Measurements from ENCODE around the gene ADCY5.

Gene ADCY5

DNA sequence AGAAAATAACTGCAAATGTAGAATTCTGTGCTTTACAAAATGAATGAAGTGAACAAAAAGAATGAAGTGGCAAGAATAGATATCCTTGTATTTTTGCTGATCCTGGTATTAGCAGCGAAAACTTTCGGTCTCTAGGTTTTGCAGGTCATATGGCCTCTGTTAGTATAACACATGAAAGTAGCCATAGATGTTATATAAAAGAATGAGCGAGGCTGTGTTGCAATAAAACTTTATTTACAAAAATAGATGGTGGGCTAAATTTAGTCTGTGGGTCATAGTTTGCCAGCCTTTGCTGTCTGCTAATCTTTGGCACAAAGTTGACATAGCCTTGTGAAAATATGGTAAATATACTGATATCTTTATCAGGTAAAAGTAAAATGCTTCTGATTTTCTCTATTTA is 212.0 kb downstream of the ADCY5 start:
- H3K4me3 ChIP-seq (replicated peaks; ENCODE audit: low read depth, low read length): no peak overlapping the region
- TF ChIP-seq, protein P1, sequence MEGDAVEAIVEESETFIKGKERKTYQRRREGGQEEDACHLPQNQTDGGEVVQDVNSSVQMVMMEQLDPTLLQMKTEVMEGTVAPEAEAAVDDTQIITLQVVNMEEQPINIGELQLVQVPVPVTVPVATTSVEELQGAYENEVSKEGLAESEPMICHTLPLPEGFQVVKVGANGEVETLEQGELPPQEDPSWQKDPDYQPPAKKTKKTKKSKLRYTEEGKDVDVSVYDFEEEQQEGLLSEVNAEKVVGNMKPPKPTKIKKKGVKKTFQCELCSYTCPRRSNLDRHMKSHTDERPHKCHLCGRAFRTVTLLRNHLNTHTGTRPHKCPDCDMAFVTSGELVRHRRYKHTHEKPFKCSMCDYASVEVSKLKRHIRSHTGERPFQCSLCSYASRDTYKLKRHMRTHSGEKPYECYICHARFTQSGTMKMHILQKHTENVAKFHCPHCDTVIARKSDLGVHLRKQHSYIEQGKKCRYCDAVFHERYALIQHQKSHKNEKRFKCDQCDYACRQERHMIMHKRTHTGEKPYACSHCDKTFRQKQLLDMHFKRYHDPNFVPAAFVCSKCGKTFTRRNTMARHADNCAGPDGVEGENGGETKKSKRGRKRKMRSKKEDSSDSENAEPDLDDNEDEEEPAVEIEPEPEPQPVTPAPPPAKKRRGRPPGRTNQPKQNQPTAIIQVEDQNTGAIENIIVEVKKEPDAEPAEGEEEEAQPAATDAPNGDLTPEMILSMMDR (IDR thresholded peaks at IDR 0.05; ENCODE audit: low read depth, low read length, missing control alignments): no peak
- DNase-seq (ENCODE audit: extremely low read depth, low read depth): no peak
